ENCODE measurements around the gene DNAH6. TPM values are rescaled to one million over a fixed set of nuclear protein-coding genes. Genes with fewer than 3 reads are reported as not detected.

Gene DNAH6
- total and polyA plus RNA-seq, 10 of the 15 experiments (the other 5 are each of a cell fraction or from before 2014, with no cell fraction given), result 0.07 to 1.0 (median 0.29) TPM

GRCh38 chr2:84647267-84647666 is 131.0 kb downstream of the DNAH6 start (continued):
- TF ChIP-seq ZNF592 (IDR thresholded peaks at IDR 0.05) (no peak), MXI1 (IDR thresholded peaks at IDR 0.05; ENCODE audit: low read depth, low read length) (no peak), ZNF207 (IDR thresholded peaks at IDR 0.05; ENCODE audit: borderline replicate concordance) (no peak), IKZF2 (IDR thresholded peaks at IDR 0.05) (no peak), DPF2 (IDR thresholded peaks at IDR 0.05) (no peak), NFYB (IDR thresholded peaks at IDR 0.05; ENCODE audit: insufficient read depth, low read depth, low read length) (no peak)
- TF ChIP-seq, protein P1, sequence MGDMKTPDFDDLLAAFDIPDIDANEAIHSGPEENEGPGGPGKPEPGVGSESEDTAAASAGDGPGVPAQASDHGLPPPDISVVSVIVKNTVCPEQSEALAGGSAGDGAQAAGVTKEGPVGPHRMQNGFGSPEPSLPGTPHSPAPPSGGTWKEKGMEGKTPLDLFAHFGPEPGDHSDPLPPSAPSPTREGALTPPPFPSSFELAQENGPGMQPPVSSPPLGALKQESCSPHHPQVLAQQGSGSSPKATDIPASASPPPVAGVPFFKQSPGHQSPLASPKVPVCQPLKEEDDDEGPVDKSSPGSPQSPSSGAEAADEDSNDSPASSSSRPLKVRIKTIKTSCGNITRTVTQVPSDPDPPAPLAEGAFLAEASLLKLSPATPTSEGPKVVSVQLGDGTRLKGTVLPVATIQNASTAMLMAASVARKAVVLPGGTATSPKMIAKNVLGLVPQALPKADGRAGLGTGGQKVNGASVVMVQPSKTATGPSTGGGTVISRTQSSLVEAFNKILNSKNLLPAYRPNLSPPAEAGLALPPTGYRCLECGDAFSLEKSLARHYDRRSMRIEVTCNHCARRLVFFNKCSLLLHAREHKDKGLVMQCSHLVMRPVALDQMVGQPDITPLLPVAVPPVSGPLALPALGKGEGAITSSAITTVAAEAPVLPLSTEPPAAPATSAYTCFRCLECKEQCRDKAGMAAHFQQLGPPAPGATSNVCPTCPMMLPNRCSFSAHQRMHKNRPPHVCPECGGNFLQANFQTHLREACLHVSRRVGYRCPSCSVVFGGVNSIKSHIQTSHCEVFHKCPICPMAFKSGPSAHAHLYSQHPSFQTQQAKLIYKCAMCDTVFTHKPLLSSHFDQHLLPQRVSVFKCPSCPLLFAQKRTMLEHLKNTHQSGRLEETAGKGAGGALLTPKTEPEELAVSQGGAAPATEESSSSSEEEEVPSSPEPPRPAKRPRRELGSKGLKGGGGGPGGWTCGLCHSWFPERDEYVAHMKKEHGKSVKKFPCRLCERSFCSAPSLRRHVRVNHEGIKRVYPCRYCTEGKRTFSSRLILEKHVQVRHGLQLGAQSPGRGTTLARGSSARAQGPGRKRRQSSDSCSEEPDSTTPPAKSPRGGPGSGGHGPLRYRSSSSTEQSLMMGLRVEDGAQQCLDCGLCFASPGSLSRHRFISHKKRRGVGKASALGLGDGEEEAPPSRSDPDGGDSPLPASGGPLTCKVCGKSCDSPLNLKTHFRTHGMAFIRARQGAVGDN (IDR thresholded peaks at IDR 0.05), result no peak

Data from GM12878 (cell line).